ENCODE results near the gene CTDP1. TPM values are rescaled to one million over a fixed set of nuclear protein-coding genes. Genes with fewer than 3 reads are reported as not detected.

Gene CTDP1
- total and polyA plus RNA-seq, 9 of the 15 experiments (the other 6 are each of a cell fraction or from before 2014, with no cell fraction given), result 0.07 to 19.2 (median 4.0) TPM

GRCh38 chr18:79678665-79679551 lies 695 bp upstream of the CTDP1 start:
- Histone ChIP-seq H3K4me2 (ENCODE audit: insufficient read depth, low read length) (peak overlapping the region; percentile 86), H3K9ac (ENCODE audit: insufficient read depth in 1 of 2, low read depth in 2 of 2, low read length in 2 of 2) (peak overlapping the region; percentile 94 to 99), H2AFZ (ENCODE audit: low read depth, low read length) (peak overlapping the region; percentile 100), H4K20me1 (replicated peaks; ENCODE audit: control insufficient read depth, insufficient read depth, low read length) (peaks cover 7% of the 10 kb centered on the region), H3K27ac (ENCODE audit: extremely low read depth, low read depth, low read length) (peak overlapping the region; percentile 99), H3K36me3 (ENCODE audit: control insufficient read depth, insufficient read depth, low read length) (peaks cover 17% of the 10 kb centered on the region; the same call in 2 of the 3 replicates), H3K4me1 (replicated peaks in 1 of 2; ENCODE audit: control insufficient read depth in 2 of 2, insufficient read depth in 2 of 2, low read length in 2 of 2) (peaks cover 15 to 26% of the 10 kb centered on the region in 2 experiments), H3K4me3 (peak overlapping the region; percentile 74), H3K9me3 (replicated peaks; ENCODE audit: control insufficient read depth, insufficient read depth, low read depth, low read length) (no peaks in the 10 kb centered on the region), H3K79me2 (ENCODE audit: control insufficient read depth, insufficient read depth, low read length) (peaks cover 62% of the 10 kb centered on the region), H3K9me1 (ENCODE audit: control insufficient read depth, insufficient read depth, low read length) (no peaks in the 10 kb centered on the region), H3K27me3 (ENCODE audit: control insufficient read depth in 2 of 2, insufficient read depth in 2 of 2, low read length in 2 of 2) (no peaks in the 10 kb centered on the region)
- peak; percentile 97 for ATAC-seq
- intact Hi-C loops (cut with micrococcal nuclease), result no loop called here
- ChIA-PET CTCF (ENCODE audit: low intra/inter-chr PET ratio) (no interaction called here), POLR2A (interaction anchor here (0.5 to 1.0 kb wide), 4 partner anchors 9 to 356 kb away, joined by 3 to 4 read pairs (median 4); no protein-coding TSS in a partner anchor)
- BruUV-seq (replicated peaks), result no TSS peak
- peak; percentile 82 to 96 (median 88) for DNase-seq (ENCODE audit: extremely low read depth in 1 of 4, low spot score in 3 of 4)
- FAIRE-seq, result peak; percentile 99
- WGBS (ENCODE audit: insufficient coverage, low coverage, missing lambda C conversion rate), result under 1% methylated on average over 41 of the region's 77 CpGs
- in situ Hi-C loops (cut with MboI), result no loop called here
- TF ChIP-seq, protein P1, sequence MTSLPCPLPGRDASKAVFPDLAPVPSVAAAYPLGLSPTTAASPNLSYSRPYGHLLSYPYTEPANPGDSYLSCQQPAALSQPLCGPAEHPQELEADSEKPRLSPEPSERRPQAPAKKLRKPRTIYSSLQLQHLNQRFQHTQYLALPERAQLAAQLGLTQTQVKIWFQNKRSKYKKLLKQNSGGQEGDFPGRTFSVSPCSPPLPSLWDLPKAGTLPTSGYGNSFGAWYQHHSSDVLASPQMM (CRISPR knock-in tag; IDR thresholded peaks at IDR 0.05), result no peak
- no peak for TF ChIP-seq U2AF1 (optimal IDR thresholded peaks at IDR 0.05; ENCODE audit: low read depth, low read length)
- TF ChIP-seq NR2C2 (CRISPR knock-in tag; IDR thresholded peaks at IDR 0.05), result peak; percentile 23; the same call in 1 of the 2 replicates
- TF ChIP-seq NR2C2 (tag; IDR thresholded peaks at IDR 0.05), result peak; percentile 89
- peak; percentile 95 for TF ChIP-seq VEZF1 (CRISPR knock-in tag; IDR thresholded peaks at IDR 0.05)
- TF ChIP-seq MCM2 (IDR thresholded peaks at IDR 0.05; ENCODE audit: low read depth), result no peak
- no peak for TF ChIP-seq ERF (CRISPR knock-in tag; IDR thresholded peaks at IDR 0.05)
- no peak for TF ChIP-seq MCM5 (IDR thresholded peaks at IDR 0.05; ENCODE audit: low read depth)
- TF ChIP-seq ZBTB9 (CRISPR knock-in tag; IDR thresholded peaks at IDR 0.05), result peak; percentile 54
- TF ChIP-seq IRF9 (tag; IDR thresholded peaks at IDR 0.05), result no peak
- TF ChIP-seq, protein P2, sequence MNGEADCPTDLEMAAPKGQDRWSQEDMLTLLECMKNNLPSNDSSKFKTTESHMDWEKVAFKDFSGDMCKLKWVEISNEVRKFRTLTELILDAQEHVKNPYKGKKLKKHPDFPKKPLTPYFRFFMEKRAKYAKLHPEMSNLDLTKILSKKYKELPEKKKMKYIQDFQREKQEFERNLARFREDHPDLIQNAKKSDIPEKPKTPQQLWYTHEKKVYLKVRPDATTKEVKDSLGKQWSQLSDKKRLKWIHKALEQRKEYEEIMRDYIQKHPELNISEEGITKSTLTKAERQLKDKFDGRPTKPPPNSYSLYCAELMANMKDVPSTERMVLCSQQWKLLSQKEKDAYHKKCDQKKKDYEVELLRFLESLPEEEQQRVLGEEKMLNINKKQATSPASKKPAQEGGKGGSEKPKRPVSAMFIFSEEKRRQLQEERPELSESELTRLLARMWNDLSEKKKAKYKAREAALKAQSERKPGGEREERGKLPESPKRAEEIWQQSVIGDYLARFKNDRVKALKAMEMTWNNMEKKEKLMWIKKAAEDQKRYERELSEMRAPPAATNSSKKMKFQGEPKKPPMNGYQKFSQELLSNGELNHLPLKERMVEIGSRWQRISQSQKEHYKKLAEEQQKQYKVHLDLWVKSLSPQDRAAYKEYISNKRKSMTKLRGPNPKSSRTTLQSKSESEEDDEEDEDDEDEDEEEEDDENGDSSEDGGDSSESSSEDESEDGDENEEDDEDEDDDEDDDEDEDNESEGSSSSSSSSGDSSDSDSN (IDR thresholded peaks at IDR 0.05; ENCODE audit: borderline replicate concordance in 1 of 2, low read depth in 2 of 2, low read length in 2 of 2), result 0 out of 4 replicates have a peak, but pooled peaks of 1 of the 2 experiments have one; percentile 40
- TF ChIP-seq ZNF121 (CRISPR knock-in tag; conservative IDR thresholded peaks at IDR 0.05), result no peak
- no peak for TF ChIP-seq TBL1XR1 (IDR thresholded peaks at IDR 0.05; ENCODE audit: low read length in 2 of 2)
- no peak for TF ChIP-seq HIVEP1 (CRISPR knock-in tag; IDR thresholded peaks at IDR 0.05)
